ENCODE data around the gene COX19.

- TF ChIP-seq CTCF (IDR thresholded peaks at IDR 0.05; ENCODE audit: low read depth, low read length) = no peak
- TF ChIP-seq POLR2A (IDR thresholded peaks at IDR 0.05; ENCODE audit: extremely low read depth, insufficient read length) = no peak
Observed at GRCh38 chr7:917255-918117, 57.9 kb downstream of the COX19 start.

All from NB4 (cell line).